ENCODE measurements around the gene MRTFB. TPM values are rescaled to one million over a fixed set of nuclear protein-coding genes. Genes with fewer than 3 reads are reported as not detected.

Gene MRTFB
- total RNA-seq, 1 donor: 11.6 TPM

GRCh38 chr16:14196539-14196938 is 125.4 kb downstream of the MRTFB start:
- H3K27ac ChIP-seq (ENCODE audit: low read depth, low read length): no peak overlapping the region
- H2AFZ ChIP-seq (ENCODE audit: low read length): no peak overlapping the region
- H3K4me1 ChIP-seq (ENCODE audit: insufficient read depth, low read length): peaks cover 4% of the 10 kb centered on the region
- DNase-seq (ENCODE audit: insufficient read length, low spot score, missing footprints): no peak
- TF ChIP-seq CTCF (IDR thresholded peaks at IDR 0.05; ENCODE audit: extremely low read depth, low read depth, low read length): no peak
- no peak overlapping the region for H3K4me2 ChIP-seq (ENCODE audit: insufficient read depth, low read length)
- H3K36me3 ChIP-seq (ENCODE audit: insufficient read depth, low read length): no peaks in the 10 kb centered on the region
- peaks cover 4% of the 10 kb centered on the region for H3K79me2 ChIP-seq (ENCODE audit: insufficient read depth, low read length)
- no peak overlapping the region for H3K4me3 ChIP-seq (ENCODE audit: insufficient read depth, low read length)
- H3K27me3 ChIP-seq (ENCODE audit: insufficient read depth, low read length): no peaks in the 10 kb centered on the region
- H4K20me1 ChIP-seq (ENCODE audit: insufficient read depth, low read length): no peaks in the 10 kb centered on the region
- no peaks in the 10 kb centered on the region for H3K9me3 ChIP-seq (ENCODE audit: low read depth, low read length)

DNA sequence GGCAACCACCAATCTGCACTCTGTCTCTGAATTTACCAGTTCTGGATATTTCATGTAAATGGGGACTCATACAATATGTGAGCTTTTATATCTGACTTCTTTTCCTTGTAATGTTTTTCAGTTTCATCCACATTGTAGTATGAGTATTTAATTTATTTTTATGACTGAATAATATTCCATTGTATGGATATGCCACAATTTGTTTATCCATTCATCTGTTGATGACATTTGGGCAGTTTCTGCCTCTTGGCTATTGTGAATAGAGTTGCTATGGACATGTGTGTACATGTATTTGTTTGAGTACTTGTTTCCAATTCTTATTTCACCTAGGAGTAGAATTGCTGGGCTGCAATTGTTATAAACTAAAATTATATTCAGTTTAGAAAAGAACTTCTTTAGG is 126.9 kb downstream of the MRTFB start:
- no peaks in the 10 kb centered on the region for H3K9me3 ChIP-seq (ENCODE audit: low read depth, low read length)
- H3K27ac ChIP-seq (ENCODE audit: low read depth, low read length): no peak overlapping the region
- H3K4me1 ChIP-seq (ENCODE audit: insufficient read depth, low read length): peaks cover 4% of the 10 kb centered on the region
- H4K20me1 ChIP-seq (ENCODE audit: insufficient read depth, low read length): no peaks in the 10 kb centered on the region
- no peak overlapping the region for H3K4me2 ChIP-seq (ENCODE audit: insufficient read depth, low read length)
- no peak overlapping the region for H2AFZ ChIP-seq (ENCODE audit: low read length)
- H3K4me3 ChIP-seq (ENCODE audit: insufficient read depth, low read length): no peak overlapping the region
- peaks cover 4% of the 10 kb centered on the region for H3K79me2 ChIP-seq (ENCODE audit: insufficient read depth, low read length)
- TF ChIP-seq CTCF (IDR thresholded peaks at IDR 0.05; ENCODE audit: extremely low read depth, low read depth, low read length): no peak
- no peaks in the 10 kb centered on the region for H3K27me3 ChIP-seq (ENCODE audit: insufficient read depth, low read length)
- H3K36me3 ChIP-seq (ENCODE audit: insufficient read depth, low read length): no peaks in the 10 kb centered on the region
- DNase-seq (ENCODE audit: insufficient read length, low spot score, missing footprints): no peak

GRCh38 chr16:14198572-14198971 is 127.5 kb downstream of the MRTFB start:
- no peak for TF ChIP-seq CTCF (IDR thresholded peaks at IDR 0.05; ENCODE audit: extremely low read depth, low read depth, low read length)

DNA sequence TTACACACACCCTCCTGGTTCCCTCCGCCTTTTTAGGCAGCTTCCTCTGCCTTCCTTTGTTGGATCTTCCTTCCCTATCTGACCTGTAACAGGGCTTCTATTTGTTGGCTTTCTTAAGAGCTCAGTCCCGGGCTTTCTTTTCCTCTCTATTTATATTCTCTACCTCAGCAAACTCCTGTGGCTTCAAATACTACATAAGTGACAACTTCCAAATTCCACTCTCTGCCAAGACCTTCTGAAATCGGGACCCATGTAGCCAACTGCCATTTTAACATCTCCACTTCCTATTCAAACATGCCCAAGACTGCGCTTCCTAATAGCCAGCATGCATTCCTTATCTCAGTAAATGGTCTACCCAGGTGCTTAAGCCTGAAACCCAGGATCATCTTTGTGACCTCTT is 128.1 kb downstream of the MRTFB start:
- Histone ChIP-seq H3K79me2 (ENCODE audit: insufficient read depth, low read length) (peaks cover 4% of the 10 kb centered on the region), H3K36me3 (ENCODE audit: insufficient read depth, low read length) (no peaks in the 10 kb centered on the region), H3K27me3 (ENCODE audit: insufficient read depth, low read length) (no peaks in the 10 kb centered on the region), H3K9me3 (ENCODE audit: low read depth, low read length) (no peaks in the 10 kb centered on the region), H3K4me2 (ENCODE audit: insufficient read depth, low read length) (peak overlapping the region; percentile 14), H3K4me1 (ENCODE audit: insufficient read depth, low read length) (peaks cover 4% of the 10 kb centered on the region), H3K4me3 (ENCODE audit: insufficient read depth, low read length) (no peak overlapping the region), H4K20me1 (ENCODE audit: insufficient read depth, low read length) (peaks cover 3% of the 10 kb centered on the region), H3K27ac (ENCODE audit: low read depth, low read length) (no peak overlapping the region), H2AFZ (ENCODE audit: low read length) (no peak overlapping the region)
- no peak for DNase-seq (ENCODE audit: insufficient read length, low spot score, missing footprints)
- no peak for TF ChIP-seq CTCF (IDR thresholded peaks at IDR 0.05; ENCODE audit: extremely low read depth, low read depth, low read length)

More at GRCh38 chr16:14198572-14198971, 127.5 kb downstream of the MRTFB start:
- Histone ChIP-seq H2AFZ (ENCODE audit: low read length) (no peak overlapping the region), H3K4me2 (ENCODE audit: insufficient read depth, low read length) (no peak overlapping the region), H3K4me3 (ENCODE audit: insufficient read depth, low read length) (no peak overlapping the region), H3K36me3 (ENCODE audit: insufficient read depth, low read length) (no peaks in the 10 kb centered on the region), H3K27ac (ENCODE audit: low read depth, low read length) (no peak overlapping the region), H3K27me3 (ENCODE audit: insufficient read depth, low read length) (no peaks in the 10 kb centered on the region), H3K4me1 (ENCODE audit: insufficient read depth, low read length) (peaks cover 4% of the 10 kb centered on the region), H4K20me1 (ENCODE audit: insufficient read depth, low read length) (peaks cover 3% of the 10 kb centered on the region), H3K9me3 (ENCODE audit: low read depth, low read length) (no peaks in the 10 kb centered on the region), H3K79me2 (ENCODE audit: insufficient read depth, low read length) (peaks cover 4% of the 10 kb centered on the region)
- no peak for DNase-seq (ENCODE audit: insufficient read length, low spot score, missing footprints)

Measured in osteoblast (primary cell).